ENCODE data around the gene ZBTB46. TPM values are rescaled to one million over a fixed set of nuclear protein-coding genes. Genes with fewer than 3 reads are reported as not detected.

The ZBTB46 gene
- total RNA-seq, 1 experiment from 2014 or later, result 10.7 TPM

DNA sequence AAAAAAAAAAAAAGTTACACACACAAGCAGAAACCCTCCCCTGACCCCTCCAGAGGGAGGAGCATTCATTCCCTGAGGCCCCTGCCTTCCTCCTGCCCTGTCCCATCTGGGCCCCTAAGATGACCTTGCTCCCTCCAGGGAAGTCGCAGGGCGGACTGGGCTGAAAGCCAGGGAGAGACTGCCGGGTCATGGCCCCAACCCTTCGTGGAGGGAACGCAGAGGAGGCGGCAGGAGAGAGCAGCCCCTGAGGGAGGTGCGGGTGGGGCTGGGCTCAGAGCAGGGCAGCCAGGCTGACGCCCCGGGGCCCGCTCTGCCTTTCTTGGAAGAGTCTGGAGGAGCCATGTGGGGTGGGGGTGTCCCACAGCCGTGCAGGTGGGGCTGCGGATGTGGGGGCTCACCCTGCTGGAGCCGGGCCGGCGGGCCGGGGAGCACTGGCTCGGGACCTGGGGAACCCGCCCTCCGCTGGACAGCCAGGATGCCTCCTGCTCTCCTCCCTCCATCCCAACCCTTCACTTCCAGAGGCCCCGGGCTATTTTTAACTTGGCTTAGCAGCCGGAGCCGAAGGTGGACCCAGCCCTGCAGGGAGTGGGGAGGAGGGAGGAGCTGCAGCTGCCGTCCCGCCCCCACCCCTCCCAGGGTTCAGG lies 15.2 kb upstream of the ZBTB46 start:
- peak; percentile 81 for ATAC-seq
- CTCF ChIA-PET, result no interaction called here

DNA sequence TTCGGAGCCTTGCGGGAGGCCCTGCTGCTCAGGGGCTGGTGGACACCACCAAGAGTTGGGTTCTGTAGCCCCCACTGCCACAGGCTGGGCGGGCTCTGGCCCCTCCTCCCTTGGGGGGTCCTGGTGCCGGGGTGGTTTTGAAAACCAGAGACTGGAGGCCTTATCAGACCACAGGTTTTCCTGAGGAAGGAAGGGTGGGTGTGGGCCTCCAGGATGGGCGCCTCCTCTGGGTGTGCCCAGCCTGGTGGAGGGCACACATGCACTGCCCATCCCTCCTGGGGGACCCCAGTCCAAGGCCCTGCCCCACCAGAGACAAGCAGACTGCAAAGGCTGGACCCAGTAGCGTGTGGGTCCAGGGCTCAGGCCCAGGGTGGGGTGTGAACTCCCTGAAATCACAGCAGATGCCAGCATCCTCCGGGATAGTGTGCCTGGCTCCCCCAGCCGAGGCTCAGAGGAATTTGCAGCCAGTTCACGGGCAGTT lies 13.5 kb upstream of the ZBTB46 start:
- RAD21 ChIA-PET (ENCODE audit: low non-redundant PET in 1 of 2, low total read pairs in 2 of 2, uncharacterized antibody in 2 of 2, unreplicated experiment in 2 of 2), result no interaction called here
- H4K20me1 ChIP-seq (ENCODE audit: insufficient read depth), result no peaks in the 10 kb centered on the region
- DNase-seq (ENCODE audit: low read depth, low spot score) (no peak), ATAC-seq (no peak)
- H2AFZ ChIP-seq (ENCODE audit: low read depth, low read length, poor library complexity, severe bottlenecking), result no peak overlapping the region
- H3K27me3 ChIP-seq (ENCODE audit: insufficient read depth, low read length), result no peaks in the 10 kb centered on the region
- H3K4me1 ChIP-seq (ENCODE audit: control insufficient read depth in 1 of 2, insufficient read depth in 2 of 2, low read length in 2 of 2), result peaks cover 23 to 28% of the 10 kb centered on the region in 2 experiments
- intact Hi-C loops (cut with micrococcal nuclease), result no loop called here
- POLR2A ChIA-PET, result no interaction called here
- CTCF ChIA-PET, result no interaction called here
- H3K9me2 ChIP-seq (ENCODE audit: insufficient read depth), result no peaks in the 10 kb centered on the region
- no peaks in the 10 kb centered on the region for H3K79me2 ChIP-seq (ENCODE audit: insufficient read depth, low read length)
- no peak overlapping the region for H3K27ac ChIP-seq (ENCODE audit: low read depth, low read length)
- H3K4me3 ChIP-seq (replicated peaks in 1 of 2; ENCODE audit: low read depth in 1 of 2, low read length in 2 of 2), result no peak overlapping the region
- no peaks in the 10 kb centered on the region for H3K36me3 ChIP-seq (ENCODE audit: control insufficient read depth in 1 of 2, insufficient read depth in 2 of 2, low read length in 2 of 2)
- H3K9ac ChIP-seq (ENCODE audit: low read length), result no peak overlapping the region
- H3K4me2 ChIP-seq (ENCODE audit: low read length), result no peak overlapping the region
- no peaks in the 10 kb centered on the region for H3K9me3 ChIP-seq (ENCODE audit: control insufficient read depth in 1 of 2, insufficient read depth in 1 of 2, low read depth in 1 of 2, low read length in 2 of 2)
- BruUV-seq (replicated peaks), result no TSS peak
- TF ChIP-seq ZNF274 (IDR thresholded peaks at IDR 0.05; ENCODE audit: low read depth, low read length) (no peak), POLR2AphosphoS5 (IDR thresholded peaks at IDR 0.05; ENCODE audit: low read depth, low read length) (no peak), CEBPB (IDR thresholded peaks at IDR 0.05; ENCODE audit: low read depth) (no peak), EZH2phosphoT487 (IDR thresholded peaks at IDR 0.05; ENCODE audit: borderline replicate concordance) (no peak), RAD21 (IDR thresholded peaks at IDR 0.05; ENCODE audit: low read depth) (no peak), FOSL1 (IDR thresholded peaks at IDR 0.05; ENCODE audit: low read depth) (no peak), JUND (IDR thresholded peaks at IDR 0.05) (no peak), SRF (IDR thresholded peaks at IDR 0.05; ENCODE audit: low read depth) (no peak), SP1 (IDR thresholded peaks at IDR 0.05; ENCODE audit: low read depth) (no peak), ELF1 (IDR thresholded peaks at IDR 0.05; ENCODE audit: borderline replicate concordance, low read depth) (no peak)
- TF ChIP-seq, protein P1, sequence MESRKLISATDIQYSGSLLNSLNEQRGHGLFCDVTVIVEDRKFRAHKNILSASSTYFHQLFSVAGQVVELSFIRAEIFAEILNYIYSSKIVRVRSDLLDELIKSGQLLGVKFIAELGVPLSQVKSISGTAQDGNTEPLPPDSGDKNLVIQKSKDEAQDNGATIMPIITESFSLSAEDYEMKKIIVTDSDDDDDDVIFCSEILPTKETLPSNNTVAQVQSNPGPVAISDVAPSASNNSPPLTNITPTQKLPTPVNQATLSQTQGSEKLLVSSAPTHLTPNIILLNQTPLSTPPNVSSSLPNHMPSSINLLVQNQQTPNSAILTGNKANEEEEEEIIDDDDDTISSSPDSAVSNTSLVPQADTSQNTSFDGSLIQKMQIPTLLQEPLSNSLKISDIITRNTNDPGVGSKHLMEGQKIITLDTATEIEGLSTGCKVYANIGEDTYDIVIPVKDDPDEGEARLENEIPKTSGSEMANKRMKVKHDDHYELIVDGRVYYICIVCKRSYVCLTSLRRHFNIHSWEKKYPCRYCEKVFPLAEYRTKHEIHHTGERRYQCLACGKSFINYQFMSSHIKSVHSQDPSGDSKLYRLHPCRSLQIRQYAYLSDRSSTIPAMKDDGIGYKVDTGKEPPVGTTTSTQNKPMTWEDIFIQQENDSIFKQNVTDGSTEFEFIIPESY (IDR thresholded peaks at IDR 0.05; ENCODE audit: extremely low read depth, insufficient replicate concordance, low read length), result no peak

More for the DNA sequence above, 15.2 kb upstream of the ZBTB46 start:
- no peaks in the 10 kb centered on the region for H4K20me1 ChIP-seq (ENCODE audit: insufficient read depth)
- no peak for DNase-seq (ENCODE audit: low read depth, low spot score)
- H3K9me3 ChIP-seq (ENCODE audit: control insufficient read depth in 1 of 2, insufficient read depth in 1 of 2, low read depth in 1 of 2, low read length in 2 of 2), result no peaks in the 10 kb centered on the region
- H3K27me3 ChIP-seq (ENCODE audit: insufficient read depth, low read length), result no peaks in the 10 kb centered on the region
- TF ChIP-seq RAD21 (IDR thresholded peaks at IDR 0.05; ENCODE audit: low read depth) (no peak), EZH2 (IDR thresholded peaks at IDR 0.05) (no peak), ZNF274 (IDR thresholded peaks at IDR 0.05; ENCODE audit: low read depth, low read length) (no peak), ELF1 (IDR thresholded peaks at IDR 0.05; ENCODE audit: borderline replicate concordance, low read depth) (no peak), TCF7L2 (IDR thresholded peaks at IDR 0.05; ENCODE audit: borderline replicate concordance, extremely low read depth, insufficient read depth, insufficient read length) (no peak), FOSL1 (IDR thresholded peaks at IDR 0.05; ENCODE audit: low read depth) (no peak)
- TF ChIP-seq, protein P2, sequence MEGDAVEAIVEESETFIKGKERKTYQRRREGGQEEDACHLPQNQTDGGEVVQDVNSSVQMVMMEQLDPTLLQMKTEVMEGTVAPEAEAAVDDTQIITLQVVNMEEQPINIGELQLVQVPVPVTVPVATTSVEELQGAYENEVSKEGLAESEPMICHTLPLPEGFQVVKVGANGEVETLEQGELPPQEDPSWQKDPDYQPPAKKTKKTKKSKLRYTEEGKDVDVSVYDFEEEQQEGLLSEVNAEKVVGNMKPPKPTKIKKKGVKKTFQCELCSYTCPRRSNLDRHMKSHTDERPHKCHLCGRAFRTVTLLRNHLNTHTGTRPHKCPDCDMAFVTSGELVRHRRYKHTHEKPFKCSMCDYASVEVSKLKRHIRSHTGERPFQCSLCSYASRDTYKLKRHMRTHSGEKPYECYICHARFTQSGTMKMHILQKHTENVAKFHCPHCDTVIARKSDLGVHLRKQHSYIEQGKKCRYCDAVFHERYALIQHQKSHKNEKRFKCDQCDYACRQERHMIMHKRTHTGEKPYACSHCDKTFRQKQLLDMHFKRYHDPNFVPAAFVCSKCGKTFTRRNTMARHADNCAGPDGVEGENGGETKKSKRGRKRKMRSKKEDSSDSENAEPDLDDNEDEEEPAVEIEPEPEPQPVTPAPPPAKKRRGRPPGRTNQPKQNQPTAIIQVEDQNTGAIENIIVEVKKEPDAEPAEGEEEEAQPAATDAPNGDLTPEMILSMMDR (IDR thresholded peaks at IDR 0.05 in 2 of 3, conservative IDR thresholded peaks at IDR 0.05 in 1 of 3; ENCODE audit: borderline replicate concordance in 1 of 3, insufficient read depth in 1 of 3, low read depth in 2 of 3, low read length in 2 of 3), result no peak
- intact Hi-C loops (cut with micrococcal nuclease), result no loop called here
- ChIA-PET RAD21 (ENCODE audit: low non-redundant PET in 1 of 2, low total read pairs in 2 of 2, uncharacterized antibody in 2 of 2, unreplicated experiment in 2 of 2) (no interaction called here), POLR2A (no interaction called here)
- no peaks in the 10 kb centered on the region for H3K9me2 ChIP-seq (ENCODE audit: insufficient read depth)
- H3K4me1 ChIP-seq (ENCODE audit: control insufficient read depth in 1 of 2, insufficient read depth in 2 of 2, low read length in 2 of 2), result peaks cover 23 to 28% of the 10 kb centered on the region in 2 experiments
- BruUV-seq (replicated peaks), result no TSS peak
- H2AFZ ChIP-seq (ENCODE audit: low read depth, low read length, poor library complexity, severe bottlenecking), result peak overlapping the region; percentile 92
- no peaks in the 10 kb centered on the region for H3K79me2 ChIP-seq (ENCODE audit: insufficient read depth, low read length)
- H3K4me3 ChIP-seq (replicated peaks in 1 of 2; ENCODE audit: low read depth in 1 of 2, low read length in 2 of 2), result peak overlapping the region; percentile 36 to 49
- peak overlapping the region; percentile 90 for H3K4me2 ChIP-seq (ENCODE audit: low read length)
- peak overlapping the region; percentile 66 for H3K27ac ChIP-seq (ENCODE audit: low read depth, low read length)
- H3K36me3 ChIP-seq (ENCODE audit: control insufficient read depth in 1 of 2, insufficient read depth in 2 of 2, low read length in 2 of 2), result no peaks in the 10 kb centered on the region
- H3K9ac ChIP-seq (ENCODE audit: low read length), result peak overlapping the region; percentile 49; the same call in 1 of the 2 replicates

Data from HCT116 (cell line).